Gastroesophageal sphincter (tissue), 2 donors: ENCODE data around the gene OLFML2A.

Source experiments
- POLR2A ChIP-seq, 2 donors: fragments of 450-650 bp; IDR thresholded peaks; one replicate each; pipeline ENCODE4 v1.6.1; 2017; ENCODE audit warnings: antibody characterized with exemption in 2 of 2, mild to moderate bottlenecking in 2 of 2, moderate library complexity in 1 of 2
- POLR2AphosphoS5 ChIP-seq: sonication (generic); formaldehyde crosslinking; IDR thresholded peaks from one replicate; pipeline ENCODE4 v1.6.1; 2017; ENCODE audit warnings: antibody characterized with exemption

DNA sequence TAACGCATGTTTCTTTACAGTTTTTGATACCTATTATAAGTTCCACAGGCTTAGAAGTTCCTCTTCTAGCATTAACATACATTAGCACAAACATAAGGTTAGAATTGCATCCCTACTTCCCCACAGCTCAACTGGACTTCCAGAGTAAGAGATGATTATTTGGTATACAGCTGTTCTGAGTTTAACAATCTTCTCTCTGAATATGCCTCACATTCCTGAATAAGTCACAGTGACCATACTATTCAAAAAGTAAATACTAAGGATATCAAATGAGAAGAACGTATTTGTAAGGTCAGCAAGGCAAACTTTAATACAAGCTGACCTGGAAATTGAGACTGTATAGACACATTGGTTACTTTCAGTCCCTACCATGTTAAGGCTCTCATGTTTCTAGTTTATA lies 27.2 kb upstream of the OLFML2A start:
- TF ChIP-seq POLR2AphosphoS5 (no peak), POLR2A (IDR thresholded peaks at IDR 0.05) (no peak)
